Natural killer cell (primary cell): ENCODE data around the gene PUM1. TPM values are rescaled to one million over a fixed set of nuclear protein-coding genes. Genes with fewer than 3 reads are reported as not detected.
"Not testable (repeated sequence)": the region's sequence is repeated elsewhere in the genome, so short reads cannot be mapped to it uniquely, and the experiment has no call there.

Source experiments
- ATAC-seq, 3 donors: fragments of 150-1000 bp in 2 of 3; fragments of 200-7000 bp in 1 of 3; cut with Tn5 transposase; 1 replicate in 1 of 3; 2 replicates in 2 of 3; pipeline ENCODE4 v1.10.0; 2021; ENCODE audit warnings: mild to moderate bottlenecking in 2 of 3, moderate library complexity in 2 of 3
- DNase-seq, 2 donors: peaks; one replicate each; pipeline versions ENCODE4 v3.0.0 to v3.0.0-alpha.2; 2013 to 2021; ENCODE audit warnings: mixed read lengths in 1 of 2
- H3K27ac ChIP-seq: one replicate; pipeline ENCODE4 v1.5.1; 2013; ENCODE audit warnings: mild to moderate bottlenecking, low read length
- H3K27me3 ChIP-seq: one replicate; pipeline ENCODE4 v1.6.1; 2013; ENCODE audit warnings: low read length; ENCODE audit not compliant: control insufficient read depth, insufficient read depth
- H3K36me3 ChIP-seq: one replicate; pipeline ENCODE4 v1.6.1; 2013; ENCODE audit warnings: low read length; ENCODE audit not compliant: control insufficient read depth, insufficient read depth
- H3K4me1 ChIP-seq: one replicate; pipeline ENCODE4 v1.6.1; 2013; ENCODE audit warnings: low read length; ENCODE audit not compliant: control insufficient read depth, insufficient read depth
- H3K4me3 ChIP-seq: one replicate; pipeline ENCODE4 v1.5.1; 2013; ENCODE audit warnings: low read length
- H3K9me3 ChIP-seq: one replicate; pipeline ENCODE4 v1.6.1; 2013; ENCODE audit warnings: low read length; ENCODE audit not compliant: control insufficient read depth, insufficient read depth
- H3K27ac Mint-ChIP-seq, 2 donors: one replicate each; pipeline ENCODE4 v1.8.0; 2022; ENCODE audit warnings: mild to moderate bottlenecking in 2 of 2, mixed read lengths in 2 of 2, moderate library complexity in 1 of 2
- H3K27me3 Mint-ChIP-seq, 2 donors: one replicate each; pipeline ENCODE4 v1.8.0; 2022; ENCODE audit warnings: low read depth in 2 of 2, mixed read lengths in 2 of 2
- H3K36me3 Mint-ChIP-seq: one replicate; pipeline ENCODE4 v1.8.0; 2022; ENCODE audit warnings: mixed read lengths
- H3K4me1 Mint-ChIP-seq, 2 donors: one replicate each; pipeline ENCODE4 v1.8.0; 2022; ENCODE audit warnings: mixed read lengths in 2 of 2
- H3K4me3 Mint-ChIP-seq: one replicate; pipeline ENCODE4 v1.8.0; 2022; ENCODE audit warnings: mild to moderate bottlenecking, moderate library complexity, mixed read lengths
- H3K9me3 Mint-ChIP-seq, 2 donors: one replicate each; pipeline ENCODE4 v1.8.0; 2022; ENCODE audit warnings: mixed read lengths in 2 of 2
- CTCF ChIP-seq: fragments of 200-600 bp; IDR thresholded peaks from one replicate; pipeline ENCODE4 v1.8.0; 2022; ENCODE audit warnings: antibody characterized with exemption
- WGBS: methylation state at CpG from one replicate; pipeline ENCODE4 v1.1.7; 2013; ENCODE audit warnings: missing lambda C conversion rate; ENCODE audit not compliant: insufficient coverage; 5-methylcytosine and 5-hydroxymethylcytosine counted together
- intact Hi-C: fragments of 100-400 bp; cut with micrococcal nuclease; formaldehyde crosslinking; loops from one replicate; pipeline ENCODE4 v1.14.2; 2022
- total RNA-seq, 4 donors: library from RNA; stranded (reverse); fragments of 120-200 nt in 1 of 4; gene quantifications; one replicate each; pipeline versions ENCODE4 v1.2.3 to v1.2.4, GENCODE V29; 2013 to 2022

Gene PUM1
- total RNA-seq, 3 donors from 2014 or later (not counting 1 experiment from before 2014, with no cell fraction given): 193 to 209 (median 202) TPM

GRCh38 chr1:31064111-31064717 lies 1.3 kb downstream of the PUM1 start:
- Histone ChIP-seq H3K4me3 (peak overlapping the region; percentile 55), H3K36me3 (peaks cover 1% of the 10 kb centered on the region), H3K4me1 (peaks cover 23% of the 10 kb centered on the region), H3K9me3 (no peaks in the 10 kb centered on the region), H3K27ac (peak overlapping the region; percentile 80), H3K27me3 (no peaks in the 10 kb centered on the region)
- H3K4me1 Mint-ChIP-seq: peaks cover 49 to 51% of the 10 kb centered on the region in 2 donors
- H3K9me3 Mint-ChIP-seq: no peaks in the 10 kb centered on the region
- WGBS: 0% methylated on average over 7 of the region's 8 CpGs
- intact Hi-C loops: loop anchor here (10.0 kb wide), 2 partner anchors 49 to 89 kb away; no protein-coding TSS in a partner anchor
- no peak for TF ChIP-seq CTCF
- no peaks in the 10 kb centered on the region for H3K36me3 Mint-ChIP-seq
- no peaks in the 10 kb centered on the region for H3K27me3 Mint-ChIP-seq
- H3K27ac Mint-ChIP-seq: peak overlapping the region; percentile 96 to 98
- ATAC-seq: no peak
- peak overlapping the region; percentile 95 for H3K4me3 Mint-ChIP-seq
- DNase-seq: peak in 1 of 2 donors; percentile 17

- DNase-seq: peak in 1 of 2 donors; percentile 40
- intact Hi-C loops: loop anchor here (10.0 kb wide), 2 partner anchors 49 to 89 kb away; no protein-coding TSS in a partner anchor
Observed at GRCh38 chr1:31063631-31064030, 1.9 kb downstream of the PUM1 start.

GRCh38 chr1:31062867-31063380 lies 2.6 kb downstream of the PUM1 start:
- H3K27me3 ChIP-seq: no peaks in the 10 kb centered on the region
- ATAC-seq (no peak), DNase-seq (no peak)
- Mint-ChIP-seq H3K27ac (peak overlapping the region; percentile 96 to 98), H3K4me1 (peaks cover 60% of the 10 kb centered on the region in 2 donors), H3K36me3 (no peaks in the 10 kb centered on the region), H3K9me3 (no peaks in the 10 kb centered on the region), H3K4me3 (peak overlapping the region; percentile 95), H3K27me3 (no peaks in the 10 kb centered on the region)
- H3K4me1 ChIP-seq: peaks cover 29% of the 10 kb centered on the region
- peak overlapping the region; percentile 51 for H3K27ac ChIP-seq
- H3K36me3 ChIP-seq: peaks cover 11% of the 10 kb centered on the region
- WGBS: 40% methylated on average over 3 of the region's 4 CpGs
- H3K9me3 ChIP-seq: no peaks in the 10 kb centered on the region
- no peak for TF ChIP-seq CTCF
- intact Hi-C loops: loop anchor here (10.0 kb wide), 2 partner anchors 48 to 88 kb away; no protein-coding TSS in a partner anchor
- H3K4me3 ChIP-seq: no peak overlapping the region

More at GRCh38 chr1:31063631-31064030, 1.9 kb downstream of the PUM1 start:
- H3K36me3 Mint-ChIP-seq: no peaks in the 10 kb centered on the region
- Histone ChIP-seq H3K36me3 (peaks cover 7% of the 10 kb centered on the region), H3K9me3 (no peaks in the 10 kb centered on the region), H3K4me3 (peak overlapping the region; percentile 55), H3K4me1 (peaks cover 27% of the 10 kb centered on the region), H3K27ac (peak overlapping the region; percentile 80), H3K27me3 (no peaks in the 10 kb centered on the region)
- TF ChIP-seq CTCF: no peak
- WGBS: 13% methylated on average over 1 of the region's 4 CpGs
- peak overlapping the region; percentile 95 for H3K4me3 Mint-ChIP-seq
- H3K9me3 Mint-ChIP-seq: no peaks in the 10 kb centered on the region
- no peak for ATAC-seq
- H3K4me1 Mint-ChIP-seq: peaks cover 54 to 55% of the 10 kb centered on the region in 2 donors
- no peaks in the 10 kb centered on the region for H3K27me3 Mint-ChIP-seq
- peak overlapping the region; percentile 96 to 98 for H3K27ac Mint-ChIP-seq

- Mint-ChIP-seq H3K4me1 (peaks cover 63 to 65% of the 10 kb centered on the region in 2 donors), H3K4me3 (peak overlapping the region; percentile 95), H3K27ac (peak overlapping the region; percentile 96 to 98)
- peaks cover 29% of the 10 kb centered on the region for H3K4me1 ChIP-seq
- not testable (repeated sequence) for ATAC-seq, H3K36me3 Mint-ChIP-seq, H3K9me3 ChIP-seq, H3K27me3 Mint-ChIP-seq, H3K27me3 ChIP-seq, H3K4me3 ChIP-seq, H3K9me3 Mint-ChIP-seq
- peaks cover 16% of the 10 kb centered on the region for H3K36me3 ChIP-seq
- intact Hi-C loops: loop anchor here (10.0 kb wide), 2 partner anchors 48 to 88 kb away; no protein-coding TSS in a partner anchor
- WGBS: 80% methylated on average over 14 of the region's 14 CpGs
- H3K27ac ChIP-seq: peak overlapping the region; percentile 21
- DNase-seq: peak in 1 of 2 donors; percentile 19
Observed at GRCh38 chr1:31062162-31062866, 3.2 kb downstream of the PUM1 start.
